Mesodermal cell (in vitro differentiated cells): ENCODE measurements around the gene MRPL11.
A peak's percentile ranks its signal among the peaks of the same experiment; 100 is the strongest.

Source experiments
- H3K27ac ChIP-seq: 2 replicates; pipeline ENCODE4 v1.7.0; 2013; ENCODE audit warnings: mild to moderate bottlenecking, low read depth, low read length, moderate library complexity; ENCODE audit not compliant: severe bottlenecking
- H3K36me3 ChIP-seq: 2 replicates; pipeline ENCODE4 v1.7.1; 2013; ENCODE audit warnings: mild to moderate bottlenecking, low read length, moderate library complexity; ENCODE audit not compliant: control insufficient read depth, insufficient read depth
- H3K4me1 ChIP-seq: one replicate; pipeline ENCODE4 v1.7.1; 2013; ENCODE audit warnings: mild to moderate bottlenecking, low read length; ENCODE audit not compliant: insufficient read depth, control insufficient read depth, poor library complexity, severe bottlenecking
- H3K4me3 ChIP-seq: 2 replicates; pipeline ENCODE4 v1.7.0; 2013; ENCODE audit warnings: low read length, control low read depth, mild to moderate bottlenecking; ENCODE audit not compliant: insufficient read depth, poor library complexity, severe bottlenecking; ENCODE audit errors: extremely low read depth
- H3K9me3 ChIP-seq: 2 replicates; pipeline ENCODE4 v1.7.1; 2013; ENCODE audit warnings: mild to moderate bottlenecking, low read length, moderate library complexity; ENCODE audit not compliant: control insufficient read depth
- WGBS, 2 experiments: methylation state at CpG; one replicate each; pipeline ENCODE4 v1.1.5; 2013; ENCODE audit warnings: missing lambda C conversion rate in 2 of 2; ENCODE audit not compliant: insufficient coverage in 2 of 2; 5-methylcytosine and 5-hydroxymethylcytosine counted together

The MRPL11 gene

GRCh38 chr11:66475349-66476172 lies 36.9 kb upstream of the MRPL11 start:
- 94 to 96% methylated on average over 36 to 44 of the region's 44 CpGs for WGBS, 2 experiments
- Histone ChIP-seq H3K9me3 (no peaks in the 10 kb centered on the region), H3K27ac (no peak overlapping the region), H3K4me1 (no peaks in the 10 kb centered on the region), H3K4me3 (no peak overlapping the region), H3K36me3 (peaks cover 23% of the 10 kb centered on the region)

- Histone ChIP-seq H3K9me3 (no peaks in the 10 kb centered on the region), H3K27ac (no peak overlapping the region), H3K36me3 (peaks cover 23% of the 10 kb centered on the region), H3K4me1 (no peaks in the 10 kb centered on the region), H3K4me3 (no peak overlapping the region)
- WGBS, 2 experiments, result 88 to 92% methylated on average over 19 to 20 of the region's 20 CpGs
Observed at GRCh38 chr11:66473608-66474515, 35.2 kb upstream of the MRPL11 start.

GRCh38 chr11:66473167-66473566 lies 34.5 kb upstream of the MRPL11 start:
- peaks cover 23% of the 10 kb centered on the region for H3K36me3 ChIP-seq

GRCh38 chr11:66472054-66472453 lies 33.4 kb upstream of the MRPL11 start:
- Histone ChIP-seq H3K4me1 (peaks cover 8% of the 10 kb centered on the region), H3K27ac (no peak overlapping the region), H3K9me3 (no peaks in the 10 kb centered on the region), H3K36me3 (peaks cover 23% of the 10 kb centered on the region), H3K4me3 (no peak overlapping the region)
- WGBS, 2 experiments, result 96 to 100% methylated on average over 6 to 8 of the region's 9 CpGs

More at GRCh38 chr11:66473167-66473566, 34.5 kb upstream of the MRPL11 start:
- Histone ChIP-seq H3K9me3 (no peaks in the 10 kb centered on the region), H3K4me3 (no peak overlapping the region), H3K4me1 (no peaks in the 10 kb centered on the region), H3K27ac (no peak overlapping the region)
- WGBS, 2 experiments, result 89 to 94% methylated on average over 11 of the region's 11 CpGs

- no peak overlapping the region for H3K27ac ChIP-seq
- no peak overlapping the region for H3K4me3 ChIP-seq
- no peaks in the 10 kb centered on the region for H3K9me3 ChIP-seq
- WGBS, 2 experiments, result 94% methylated on average over 16 of the region's 16 CpGs
- H3K36me3 ChIP-seq, result peaks cover 20% of the 10 kb centered on the region
- peaks cover 8% of the 10 kb centered on the region for H3K4me1 ChIP-seq
Observed at GRCh38 chr11:66471142-66471541, 32.5 kb upstream of the MRPL11 start.

GRCh38 chr11:66470015-66470414 lies 31.4 kb upstream of the MRPL11 start:
- 82 to 84% methylated on average over 3 of the region's 3 CpGs for WGBS, 2 experiments
- H3K4me3 ChIP-seq, result no peak overlapping the region
- no peak overlapping the region for H3K27ac ChIP-seq
- peaks cover 8% of the 10 kb centered on the region for H3K4me1 ChIP-seq
- H3K36me3 ChIP-seq, result peaks cover 16% of the 10 kb centered on the region
- no peaks in the 10 kb centered on the region for H3K9me3 ChIP-seq

GRCh38 chr11:66469441-66469840 lies 30.8 kb upstream of the MRPL11 start:
- H3K4me3 ChIP-seq, result no peak overlapping the region

GRCh38 chr11:66468691-66469090 lies 30.0 kb upstream of the MRPL11 start:
- H3K9me3 ChIP-seq, result no peaks in the 10 kb centered on the region

More at GRCh38 chr11:66469441-66469840, 30.8 kb upstream of the MRPL11 start:
- no peak overlapping the region for H3K27ac ChIP-seq
- no CpG with 5 or more reads among the region's 1 CpG for WGBS, 2 experiments
- no peaks in the 10 kb centered on the region for H3K9me3 ChIP-seq
- peaks cover 8% of the 10 kb centered on the region for H3K4me1 ChIP-seq
- peaks cover 15% of the 10 kb centered on the region for H3K36me3 ChIP-seq

GRCh38 chr11:66467756-66468155 lies 29.1 kb upstream of the MRPL11 start:
- Histone ChIP-seq H3K36me3 (peaks cover 9% of the 10 kb centered on the region), H3K4me3 (peak overlapping the region; percentile 59), H3K9me3 (peaks cover 4% of the 10 kb centered on the region), H3K4me1 (peaks cover 8% of the 10 kb centered on the region), H3K27ac (no peak overlapping the region)
- WGBS, 2 experiments, result 81 to 87% methylated on average over 4 to 5 of the region's 6 CpGs

More at GRCh38 chr11:66468691-66469090, 30.0 kb upstream of the MRPL11 start:
- H3K4me3 ChIP-seq, result no peak overlapping the region
- WGBS, 2 experiments, result 100% methylated on average over 2 to 4 of the region's 6 CpGs
- peaks cover 8% of the 10 kb centered on the region for H3K4me1 ChIP-seq
- peaks cover 12% of the 10 kb centered on the region for H3K36me3 ChIP-seq
- no peak overlapping the region for H3K27ac ChIP-seq

- no peak overlapping the region for H3K27ac ChIP-seq
- H3K4me1 ChIP-seq, result peaks cover 8% of the 10 kb centered on the region
- WGBS, 2 experiments, result 6 to 9% methylated on average over 24 to 60 of the region's 72 CpGs
- H3K36me3 ChIP-seq, result peaks cover 7% of the 10 kb centered on the region
- peaks cover 6% of the 10 kb centered on the region for H3K9me3 ChIP-seq
- peak overlapping the region; percentile 59 for H3K4me3 ChIP-seq
Observed at GRCh38 chr11:66467034-66467659, 28.5 kb upstream of the MRPL11 start.
